Measurements from ENCODE around the gene PALLD.

Gene PALLD

GRCh38 chr4:168642591-168642990, 145.7 kb downstream of the PALLD start:
- Mint-ChIP-seq H3K4me1 (no peaks in the 10 kb centered on the region), H3K36me3 (no peaks in the 10 kb centered on the region), H3K9me3 (no peaks in the 10 kb centered on the region)

GRCh38 chr4:168643111-168643795, 146.4 kb downstream of the PALLD start:
- peaks cover 16% of the 10 kb centered on the region for H3K27me3 Mint-ChIP-seq
- no peaks in the 10 kb centered on the region for H3K4me1 Mint-ChIP-seq
- H3K36me3 Mint-ChIP-seq, result no peaks in the 10 kb centered on the region
- H3K4me3 Mint-ChIP-seq, result no peak overlapping the region
- H3K27ac Mint-ChIP-seq, result no peak overlapping the region
- no peaks in the 10 kb centered on the region for H3K9me3 Mint-ChIP-seq

More at GRCh38 chr4:168642591-168642990, 145.7 kb downstream of the PALLD start:
- Mint-ChIP-seq H3K27ac (no peak overlapping the region), H3K4me3 (no peak overlapping the region), H3K27me3 (peaks cover 16% of the 10 kb centered on the region)

DNA sequence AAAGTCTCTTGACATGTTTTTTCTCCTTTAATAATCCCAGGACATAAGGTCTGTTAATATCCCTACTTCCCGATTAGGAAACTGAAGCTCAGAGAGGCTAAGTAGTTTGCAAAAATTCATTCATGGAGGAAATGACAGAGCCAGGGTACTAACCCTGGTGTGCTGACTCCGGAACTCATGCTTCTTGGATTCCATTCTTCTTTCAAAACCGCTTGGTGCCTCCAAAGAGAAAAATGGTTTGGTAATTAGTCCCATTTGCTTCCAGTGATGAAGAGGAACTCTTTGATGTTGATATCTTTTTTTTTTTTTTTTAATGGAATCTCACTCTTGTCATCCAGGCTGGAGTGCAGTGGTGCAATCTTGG, 146.9 kb downstream of the PALLD start:
- Mint-ChIP-seq H3K4me3 (no peak overlapping the region), H3K27me3 (peaks cover 16% of the 10 kb centered on the region), H3K36me3 (no peaks in the 10 kb centered on the region), H3K4me1 (no peaks in the 10 kb centered on the region), H3K27ac (no peak overlapping the region), H3K9me3 (no peaks in the 10 kb centered on the region)

GRCh38 chr4:168646001-168646768, 149.3 kb downstream of the PALLD start:
- no peak overlapping the region for H3K4me3 Mint-ChIP-seq
- H3K27ac Mint-ChIP-seq, result no peak overlapping the region
- no peaks in the 10 kb centered on the region for H3K9me3 Mint-ChIP-seq
- no peaks in the 10 kb centered on the region for H3K36me3 Mint-ChIP-seq
- H3K27me3 Mint-ChIP-seq, result peaks cover 20% of the 10 kb centered on the region
- H3K4me1 Mint-ChIP-seq, result no peaks in the 10 kb centered on the region

- no peaks in the 10 kb centered on the region for H3K9me3 Mint-ChIP-seq
- no peaks in the 10 kb centered on the region for H3K4me1 Mint-ChIP-seq
- H3K27ac Mint-ChIP-seq, result no peak overlapping the region
- H3K4me3 Mint-ChIP-seq, result no peak overlapping the region
- peaks cover 23% of the 10 kb centered on the region for H3K27me3 Mint-ChIP-seq
- no peaks in the 10 kb centered on the region for H3K36me3 Mint-ChIP-seq
Measured at GRCh38 chr4:168647646-168648375, 151.0 kb downstream of the PALLD start.

- Mint-ChIP-seq H3K4me1 (no peaks in the 10 kb centered on the region), H3K36me3 (no peaks in the 10 kb centered on the region), H3K4me3 (no peak overlapping the region), H3K27me3 (peaks cover 22% of the 10 kb centered on the region), H3K27ac (no peak overlapping the region), H3K9me3 (no peaks in the 10 kb centered on the region)
Measured at GRCh38 chr4:168648494-168648893, 151.6 kb downstream of the PALLD start.

GRCh38 chr4:168648929-168649328, 152.1 kb downstream of the PALLD start:
- no peaks in the 10 kb centered on the region for H3K4me1 Mint-ChIP-seq
- H3K4me3 Mint-ChIP-seq, result no peak overlapping the region
- H3K36me3 Mint-ChIP-seq, result no peaks in the 10 kb centered on the region
- no peaks in the 10 kb centered on the region for H3K9me3 Mint-ChIP-seq
- H3K27ac Mint-ChIP-seq, result no peak overlapping the region
- H3K27me3 Mint-ChIP-seq, result peaks cover 20% of the 10 kb centered on the region

GRCh38 chr4:168651374-168651773, 154.5 kb downstream of the PALLD start:
- H3K4me1 Mint-ChIP-seq, result no peaks in the 10 kb centered on the region
- no peak overlapping the region for H3K27ac Mint-ChIP-seq
- peaks cover 17% of the 10 kb centered on the region for H3K27me3 Mint-ChIP-seq
- no peak overlapping the region for H3K4me3 Mint-ChIP-seq
- H3K36me3 Mint-ChIP-seq, result no peaks in the 10 kb centered on the region
- H3K9me3 Mint-ChIP-seq, result no peaks in the 10 kb centered on the region

DNA sequence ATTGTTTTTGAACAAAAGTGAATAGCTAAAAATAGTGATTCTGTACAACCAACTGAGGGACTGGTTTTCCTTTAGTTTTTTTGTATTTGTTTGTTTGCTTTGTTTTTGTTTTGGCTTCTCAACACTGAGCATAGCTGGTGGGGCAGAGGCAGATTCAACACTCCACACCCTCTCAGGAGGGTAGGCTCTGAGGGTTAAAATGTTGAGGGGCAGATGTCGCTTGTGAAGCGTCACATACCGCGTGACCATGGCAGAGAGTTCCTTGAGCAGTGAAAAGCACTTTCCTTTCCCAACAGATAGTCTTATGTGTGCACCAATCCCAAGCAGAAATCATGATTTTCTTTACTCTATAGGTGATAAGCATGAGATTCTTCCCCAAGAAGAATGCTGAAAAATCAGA, 155.0 kb downstream of the PALLD start:
- H3K4me3 Mint-ChIP-seq, result no peak overlapping the region
- no peak overlapping the region for H3K27ac Mint-ChIP-seq
- no peaks in the 10 kb centered on the region for H3K9me3 Mint-ChIP-seq
- peaks cover 17% of the 10 kb centered on the region for H3K27me3 Mint-ChIP-seq
- H3K36me3 Mint-ChIP-seq, result no peaks in the 10 kb centered on the region
- no peaks in the 10 kb centered on the region for H3K4me1 Mint-ChIP-seq

DNA sequence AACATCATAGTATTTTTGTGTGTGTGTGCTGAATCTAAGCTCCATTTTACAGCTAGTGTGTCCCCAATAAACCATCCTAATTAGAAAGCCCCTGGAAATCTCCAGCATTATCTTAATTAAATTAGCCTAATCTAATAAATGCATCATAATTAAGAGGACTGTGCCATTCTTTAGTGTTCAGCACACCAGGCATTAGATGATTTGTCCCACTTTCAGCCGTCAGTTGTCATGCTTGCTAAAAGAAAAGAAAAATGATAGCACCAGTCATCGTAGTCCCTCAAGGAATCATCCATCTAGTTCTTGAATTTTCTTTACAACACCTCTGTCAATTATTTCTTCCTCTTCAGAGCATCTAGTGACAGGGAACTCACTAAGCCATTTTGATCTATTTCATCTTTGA, 155.9 kb downstream of the PALLD start:
- peaks cover 18% of the 10 kb centered on the region for H3K27me3 Mint-ChIP-seq
- no peak overlapping the region for H3K4me3 Mint-ChIP-seq
- H3K36me3 Mint-ChIP-seq, result no peaks in the 10 kb centered on the region

DNA sequence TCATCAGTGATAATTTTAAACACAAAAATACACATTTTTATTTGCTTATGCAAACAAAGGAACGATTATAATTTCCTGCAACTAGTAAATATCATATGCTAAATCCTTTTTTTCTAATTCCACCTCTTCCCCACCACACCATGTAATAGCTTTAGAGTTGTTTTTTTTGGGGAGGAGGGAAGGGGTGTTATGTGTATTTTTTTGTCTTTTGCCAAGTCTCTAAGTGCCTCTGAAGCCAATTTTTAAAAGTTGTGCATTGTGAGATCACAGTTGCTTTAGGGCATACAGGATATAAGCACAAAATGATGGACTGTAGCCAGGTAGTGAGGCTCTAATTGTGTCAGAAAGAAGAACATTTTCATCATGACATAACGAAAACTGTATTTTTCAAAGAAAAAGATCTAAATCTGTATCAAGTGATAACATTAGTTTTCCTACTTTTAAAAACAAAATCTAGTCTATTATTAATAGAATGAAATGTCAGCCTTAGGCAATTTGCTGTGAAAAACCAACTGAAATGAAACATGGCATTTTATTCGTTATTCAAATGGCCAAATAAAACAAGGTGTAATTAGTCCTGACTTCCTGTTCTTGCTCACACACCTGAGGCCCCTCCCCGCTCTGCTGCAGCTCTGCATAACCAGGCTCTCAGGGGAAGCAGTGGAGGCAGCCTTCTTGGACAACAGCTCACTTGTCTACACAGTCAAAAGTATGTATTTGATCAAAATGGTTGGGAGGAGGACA, 157.4 kb downstream of the PALLD start:
- Mint-ChIP-seq H3K4me3 (no peak overlapping the region), H3K27ac (no peak overlapping the region), H3K27me3 (peaks cover 18% of the 10 kb centered on the region), H3K4me1 (no peaks in the 10 kb centered on the region), H3K36me3 (no peaks in the 10 kb centered on the region), H3K9me3 (no peaks in the 10 kb centered on the region)

More for the DNA sequence above, 155.9 kb downstream of the PALLD start:
- Mint-ChIP-seq H3K9me3 (no peaks in the 10 kb centered on the region), H3K4me1 (no peaks in the 10 kb centered on the region), H3K27ac (no peak overlapping the region)

GRCh38 chr4:168654848-168655174, 158.0 kb downstream of the PALLD start:
- Mint-ChIP-seq H3K27me3 (peaks cover 18% of the 10 kb centered on the region), H3K36me3 (no peaks in the 10 kb centered on the region), H3K4me1 (no peaks in the 10 kb centered on the region), H3K27ac (no peak overlapping the region), H3K9me3 (no peaks in the 10 kb centered on the region), H3K4me3 (no peak overlapping the region)

DNA sequence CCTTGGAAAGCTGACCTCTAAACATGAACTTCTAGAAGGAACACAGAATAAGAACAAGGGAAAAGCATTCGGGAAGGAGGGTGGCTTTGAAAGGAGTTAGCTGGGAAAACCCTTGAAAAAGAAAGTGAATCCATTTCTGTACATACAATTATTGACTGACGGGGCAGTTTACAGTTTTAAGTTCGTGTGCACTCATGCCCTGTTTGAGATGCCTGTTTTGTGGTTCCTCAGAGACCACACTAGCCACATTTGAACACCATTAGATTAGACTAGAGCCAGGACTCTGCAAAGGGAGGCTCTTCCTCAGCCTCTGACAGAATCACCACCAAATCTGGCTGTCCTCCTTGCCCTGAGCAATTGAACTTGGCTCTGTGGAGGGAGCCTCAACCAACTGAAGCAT, 158.3 kb downstream of the PALLD start:
- Mint-ChIP-seq H3K36me3 (no peaks in the 10 kb centered on the region), H3K27ac (no peak overlapping the region), H3K4me1 (no peaks in the 10 kb centered on the region), H3K4me3 (no peak overlapping the region), H3K27me3 (peaks cover 18% of the 10 kb centered on the region), H3K9me3 (no peaks in the 10 kb centered on the region)

GRCh38 chr4:168656055-168656660, 159.3 kb downstream of the PALLD start:
- Mint-ChIP-seq H3K27me3 (peaks cover 16% of the 10 kb centered on the region), H3K4me3 (no peak overlapping the region), H3K9me3 (no peaks in the 10 kb centered on the region), H3K4me1 (no peaks in the 10 kb centered on the region), H3K27ac (no peak overlapping the region), H3K36me3 (no peaks in the 10 kb centered on the region)

GRCh38 chr4:168656946-168657473, 160.2 kb downstream of the PALLD start:
- H3K27ac Mint-ChIP-seq, result no peak overlapping the region
- no peaks in the 10 kb centered on the region for H3K9me3 Mint-ChIP-seq
- H3K4me3 Mint-ChIP-seq, result no peak overlapping the region
- H3K4me1 Mint-ChIP-seq, result no peaks in the 10 kb centered on the region
- no peaks in the 10 kb centered on the region for H3K36me3 Mint-ChIP-seq
- peaks cover 10% of the 10 kb centered on the region for H3K27me3 Mint-ChIP-seq

Data from activated naive CD4-positive, alpha-beta T cell treated with anti-CD3 and anti-CD28 coated beads, Interleukin-2, amount 50 U/mL, for 24 hours (primary cell).